Neural crest cell (in vitro differentiated cells): Measurements from ENCODE around the gene ACP3. TPM values are rescaled to one million over a fixed set of nuclear protein-coding genes. Genes with fewer than 3 reads are reported as not detected.

Experiments
- DNase-seq: peaks from one replicate; pipeline ENCODE4 v3.0.0; 2021; ENCODE audit warnings: low read depth, mixed read lengths, low spot score
- H3K27ac Mint-ChIP-seq: one replicate; pipeline ENCODE4 v1.8.0; 2021; ENCODE audit warnings: mild to moderate bottlenecking, mixed read lengths; ENCODE audit not compliant: unreplicated experiment
- H3K27me3 Mint-ChIP-seq: 2 replicates; pipeline ENCODE4 v1.8.0; 2021; ENCODE audit warnings: low read depth, mild to moderate bottlenecking, mixed read lengths
- H3K36me3 Mint-ChIP-seq: 2 replicates; pipeline ENCODE4 v1.8.0; 2021; ENCODE audit warnings: low read depth, mild to moderate bottlenecking, mixed read lengths
- H3K4me1 Mint-ChIP-seq: 2 replicates; pipeline ENCODE4 v1.8.0; 2021; ENCODE audit warnings: mixed read lengths
- H3K4me3 Mint-ChIP-seq: one replicate; pipeline ENCODE4 v1.8.0; 2021; ENCODE audit warnings: mild to moderate bottlenecking, mixed read lengths
- H3K9me3 Mint-ChIP-seq: 2 replicates; pipeline ENCODE4 v1.8.0; 2021; ENCODE audit warnings: mixed read lengths
- CTCF ChIP-seq: fragments of 200-600 bp; sonication (generic); conservative IDR thresholded peaks from 2 replicates; pipeline ENCODE4 v1.5.0; 2021; ENCODE audit warnings: antibody characterized with exemption, mild to moderate bottlenecking
- total RNA-seq: library from RNA; stranded (reverse); gene quantifications from 2 replicates; pipeline ENCODE4 v1.2.1, GENCODE V29; 2021

Gene ACP3
- total RNA-seq, 1 donor from 2014 or later = not detected

- TF ChIP-seq CTCF = no peak
- no peaks in the 10 kb centered on the region for H3K36me3 Mint-ChIP-seq
- H3K4me3 Mint-ChIP-seq = no peak overlapping the region
- H3K27me3 Mint-ChIP-seq = peaks cover 12% of the 10 kb centered on the region
- no peaks in the 10 kb centered on the region for H3K9me3 Mint-ChIP-seq
- peaks cover 3% of the 10 kb centered on the region for H3K4me1 Mint-ChIP-seq
- no peak overlapping the region for H3K27ac Mint-ChIP-seq
- no peak for DNase-seq
Measured at GRCh38 chr3:132405609-132406299, 88.5 kb downstream of the ACP3 start.

DNA sequence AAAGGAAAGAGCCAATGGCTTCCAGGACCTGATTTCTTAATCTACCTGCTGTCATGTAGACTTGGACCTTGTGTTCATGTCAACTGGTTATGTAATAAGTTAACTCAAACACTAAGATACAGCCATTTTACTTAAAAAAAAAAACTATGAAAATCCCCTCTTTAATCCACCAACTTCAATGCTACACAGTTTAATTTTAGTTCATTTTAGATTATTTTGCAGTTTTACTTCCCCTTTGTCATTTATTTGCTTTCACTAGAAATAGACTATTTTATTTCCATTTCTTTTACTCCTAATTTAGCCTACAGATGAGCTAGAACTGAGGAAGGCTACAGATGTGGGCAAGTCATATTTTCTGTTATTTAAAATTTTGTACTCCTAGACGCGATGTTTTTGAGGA lies 89.4 kb downstream of the ACP3 start:
- no peak overlapping the region for H3K27ac Mint-ChIP-seq
- TF ChIP-seq CTCF = no peak
- H3K36me3 Mint-ChIP-seq = no peaks in the 10 kb centered on the region
- peaks cover 16% of the 10 kb centered on the region for H3K27me3 Mint-ChIP-seq
- no peak overlapping the region for H3K4me3 Mint-ChIP-seq
- peaks cover 3% of the 10 kb centered on the region for H3K4me1 Mint-ChIP-seq
- no peak for DNase-seq
- no peaks in the 10 kb centered on the region for H3K9me3 Mint-ChIP-seq

DNA sequence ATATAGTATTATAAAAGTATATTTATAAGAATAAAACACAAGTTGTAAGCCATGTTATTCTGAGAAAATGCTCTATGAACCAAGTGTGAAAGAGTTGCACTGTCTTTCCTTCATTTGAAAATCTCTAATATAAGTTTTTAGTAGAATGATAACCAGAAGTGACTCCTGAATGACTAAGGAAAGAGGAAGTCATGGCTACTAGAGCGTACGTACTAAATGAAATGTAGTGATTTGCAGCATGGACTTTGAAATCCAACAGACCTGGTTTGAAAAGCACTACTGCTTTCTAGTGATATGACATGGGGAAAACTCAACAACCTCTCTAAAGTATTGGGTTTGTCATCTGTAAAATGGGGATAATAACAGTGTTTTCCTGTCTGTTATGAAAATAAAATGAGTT lies 89.8 kb downstream of the ACP3 start:
- Mint-ChIP-seq H3K27me3 (peaks cover 18% of the 10 kb centered on the region), H3K9me3 (no peaks in the 10 kb centered on the region), H3K4me1 (peaks cover 3% of the 10 kb centered on the region), H3K27ac (no peak overlapping the region), H3K4me3 (no peak overlapping the region), H3K36me3 (no peaks in the 10 kb centered on the region)
- no peak for TF ChIP-seq CTCF
- no peak for DNase-seq

Other genes with a start within 250 kb of the ACP3 start
- 36.0 and 37.2 TPM in 2 replicates for gene DNAJC13, start 100.1 kb downstream of the ACP3 start, total RNA-seq